ENCODE results near the gene PLA2G12B.

DNA sequence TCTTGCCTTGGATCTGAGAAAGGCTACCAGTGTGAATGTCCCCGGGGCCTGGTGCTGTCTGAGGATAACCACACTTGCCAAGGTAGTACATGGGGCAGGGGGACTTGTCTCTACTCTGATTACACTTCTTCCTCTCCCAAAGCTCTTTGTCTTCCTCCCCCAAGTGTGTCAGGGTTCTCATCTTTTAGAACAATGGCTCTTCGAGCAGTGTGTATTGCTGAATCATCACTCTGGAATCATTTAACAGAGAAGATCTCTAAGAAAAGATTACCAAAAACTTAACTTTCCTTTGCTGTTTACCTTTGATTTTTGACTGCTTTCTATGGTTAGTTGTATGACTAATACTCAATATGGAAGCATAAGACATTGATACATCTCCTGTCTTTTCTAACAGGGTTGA lies 42.8 kb downstream of the PLA2G12B start:
- TF ChIP-seq, protein P1, sequence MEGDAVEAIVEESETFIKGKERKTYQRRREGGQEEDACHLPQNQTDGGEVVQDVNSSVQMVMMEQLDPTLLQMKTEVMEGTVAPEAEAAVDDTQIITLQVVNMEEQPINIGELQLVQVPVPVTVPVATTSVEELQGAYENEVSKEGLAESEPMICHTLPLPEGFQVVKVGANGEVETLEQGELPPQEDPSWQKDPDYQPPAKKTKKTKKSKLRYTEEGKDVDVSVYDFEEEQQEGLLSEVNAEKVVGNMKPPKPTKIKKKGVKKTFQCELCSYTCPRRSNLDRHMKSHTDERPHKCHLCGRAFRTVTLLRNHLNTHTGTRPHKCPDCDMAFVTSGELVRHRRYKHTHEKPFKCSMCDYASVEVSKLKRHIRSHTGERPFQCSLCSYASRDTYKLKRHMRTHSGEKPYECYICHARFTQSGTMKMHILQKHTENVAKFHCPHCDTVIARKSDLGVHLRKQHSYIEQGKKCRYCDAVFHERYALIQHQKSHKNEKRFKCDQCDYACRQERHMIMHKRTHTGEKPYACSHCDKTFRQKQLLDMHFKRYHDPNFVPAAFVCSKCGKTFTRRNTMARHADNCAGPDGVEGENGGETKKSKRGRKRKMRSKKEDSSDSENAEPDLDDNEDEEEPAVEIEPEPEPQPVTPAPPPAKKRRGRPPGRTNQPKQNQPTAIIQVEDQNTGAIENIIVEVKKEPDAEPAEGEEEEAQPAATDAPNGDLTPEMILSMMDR (IDR thresholded peaks at IDR 0.05): no peak
- no peak for TF ChIP-seq POLR2A (IDR thresholded peaks at IDR 0.05)
